ENCODE results near the gene SPP2. TPM values are rescaled to one million over a fixed set of nuclear protein-coding genes. Genes with fewer than 3 reads are reported as not detected.
A peak's percentile ranks its signal among the peaks of the same experiment; 100 is the strongest.

The SPP2 gene
- total RNA-seq, 1 experiment from 2014 or later = 0.14 TPM

DNA sequence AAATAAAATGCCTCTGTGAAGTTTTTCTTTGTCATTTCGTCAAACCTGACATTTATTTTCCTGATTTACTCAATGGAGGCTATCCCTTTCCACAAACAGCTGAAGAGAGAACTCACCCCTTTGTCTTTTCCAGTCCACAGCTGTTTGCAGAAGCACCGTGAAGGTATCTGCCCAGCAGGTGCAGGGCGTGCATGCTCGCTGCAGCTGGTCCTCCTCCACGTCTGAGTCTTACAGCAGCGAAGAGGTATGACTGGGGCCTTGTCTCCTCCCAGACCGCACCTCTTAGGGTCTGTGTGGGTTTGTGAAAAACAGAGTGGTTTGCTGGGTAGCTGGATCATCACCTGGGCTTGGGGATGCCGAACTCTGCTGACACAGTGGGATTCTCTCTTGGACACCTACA, 9.7 kb downstream of the SPP2 start:
- Histone ChIP-seq H3K9me3 (replicated peaks) (no peaks in the 10 kb centered on the region), H3K27ac (no peak overlapping the region), H3K4me1 (no peaks in the 10 kb centered on the region; the same call in 1 of the 2 replicates), H3K27me3 (no peaks in the 10 kb centered on the region), H3K36me3 (no peaks in the 10 kb centered on the region), H3K4me3 (no peak overlapping the region)
- peak; percentile 51 to 69 for DNase-seq

DNA sequence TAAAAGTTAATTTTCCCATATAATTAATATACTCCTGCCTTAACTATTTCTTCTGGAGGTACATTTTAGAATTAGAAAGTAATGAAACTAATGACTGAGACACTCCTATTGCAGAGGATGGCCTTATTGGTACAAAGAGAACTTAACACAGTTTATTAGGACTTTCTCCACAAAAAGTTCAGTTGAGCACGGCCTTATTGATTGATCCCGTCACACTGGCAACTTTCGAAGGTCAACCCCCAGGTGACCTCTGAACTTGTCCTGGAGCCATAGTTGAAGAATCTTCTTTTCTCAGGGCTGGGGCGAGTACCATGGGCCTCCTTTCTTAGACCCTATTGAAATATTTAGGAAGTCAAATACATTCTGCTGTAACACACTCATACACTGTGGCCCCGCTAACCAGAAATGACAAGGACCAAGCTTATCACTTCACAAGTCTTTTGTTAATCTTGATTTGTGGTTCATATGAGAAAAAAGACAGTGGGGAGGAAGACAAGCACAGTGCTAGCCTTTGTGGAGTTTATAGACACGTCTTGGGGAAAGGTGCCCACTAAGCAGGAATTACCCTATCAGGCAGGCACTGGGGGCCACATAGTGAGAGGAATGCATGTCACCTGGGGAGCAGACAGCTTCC, 11.2 kb downstream of the SPP2 start:
- no peaks in the 10 kb centered on the region for H3K36me3 ChIP-seq
- H3K9me3 ChIP-seq (replicated peaks) = no peaks in the 10 kb centered on the region

DNA sequence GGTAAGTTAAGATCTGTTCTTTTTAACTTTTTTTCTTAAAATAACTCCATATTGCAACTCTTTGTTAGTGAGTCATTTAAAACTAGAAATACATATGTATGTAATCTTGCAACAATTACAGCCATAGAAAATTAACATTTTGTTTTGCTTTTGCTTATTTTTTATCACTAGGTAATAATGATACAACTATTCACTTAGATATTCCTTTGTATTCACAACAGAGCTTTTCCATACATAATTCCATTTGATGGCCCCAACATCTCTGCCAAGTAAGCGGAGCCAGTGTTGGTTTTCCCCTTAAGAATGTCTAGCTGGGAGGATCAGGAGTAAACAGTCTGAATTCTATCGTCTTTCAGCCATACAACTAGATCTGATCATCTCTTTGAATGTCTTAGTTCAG, 16.1 kb downstream of the SPP2 start:
- Histone ChIP-seq H3K4me1 (no peaks in the 10 kb centered on the region), H3K4me3 (no peak overlapping the region), H3K36me3 (no peaks in the 10 kb centered on the region), H3K27me3 (no peaks in the 10 kb centered on the region), H3K27ac (no peak overlapping the region), H3K9me3 (replicated peaks) (0 out of 2 replicates have a peak, but pooled peaks cover 2% of the 10 kb centered on the region)
- DNase-seq = no peak

More for the DNA sequence above, 11.2 kb downstream of the SPP2 start:
- no peaks in the 10 kb centered on the region; the same call in 1 of the 2 replicates for H3K4me1 ChIP-seq
- no peak overlapping the region for H3K4me3 ChIP-seq
- no peak for DNase-seq
- no peak overlapping the region for H3K27ac ChIP-seq
- no peaks in the 10 kb centered on the region for H3K27me3 ChIP-seq

DNA sequence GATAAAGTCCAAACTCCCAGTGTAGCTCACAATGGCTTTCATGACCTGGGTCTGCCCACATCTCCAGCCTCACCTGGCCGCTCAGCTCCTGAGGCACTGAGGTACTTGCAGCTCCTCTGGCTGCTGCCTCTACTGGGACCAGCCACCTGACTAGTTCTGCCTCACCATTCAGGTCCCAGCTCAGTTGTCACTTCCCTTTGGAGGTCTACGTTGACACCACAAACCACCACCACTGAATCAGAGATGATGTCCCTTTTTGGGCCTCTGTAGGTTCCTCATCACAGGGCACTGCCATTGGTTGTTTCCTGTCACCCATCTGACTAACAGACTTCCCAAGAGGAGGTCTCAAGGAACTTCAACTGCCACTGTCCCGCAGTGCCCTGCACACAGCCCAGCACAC, 21.2 kb downstream of the SPP2 start:
- H3K4me1 ChIP-seq = peaks cover 19% of the 10 kb centered on the region

DNA sequence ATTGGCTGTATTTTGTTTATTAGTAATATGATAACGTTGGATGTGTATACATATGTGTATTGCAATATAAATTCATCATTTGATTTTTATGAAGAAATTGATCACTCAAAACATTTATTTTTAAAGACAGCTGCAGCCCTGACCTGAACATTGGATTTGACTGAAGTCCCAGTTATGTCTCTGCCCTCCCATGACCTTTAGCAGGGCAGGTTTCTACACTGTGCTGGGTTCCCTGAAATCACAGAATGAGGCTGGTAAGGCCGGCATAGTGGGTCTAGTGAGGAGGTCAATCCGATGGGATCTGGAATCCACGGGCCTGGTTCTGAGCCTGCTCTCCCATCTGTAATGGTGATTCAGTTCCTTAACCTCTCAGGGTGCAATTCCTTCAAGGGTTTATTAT, 22.0 kb downstream of the SPP2 start:
- H3K27me3 ChIP-seq = no peaks in the 10 kb centered on the region
- no peak for DNase-seq

More for the DNA sequence above, 21.2 kb downstream of the SPP2 start:
- DNase-seq = no peak
- Histone ChIP-seq H3K27me3 (no peaks in the 10 kb centered on the region), H3K4me3 (no peak overlapping the region), H3K36me3 (no peaks in the 10 kb centered on the region), H3K27ac (no peak overlapping the region), H3K9me3 (replicated peaks) (0 out of 2 replicates have a peak, but pooled peaks cover 2% of the 10 kb centered on the region)

DNA sequence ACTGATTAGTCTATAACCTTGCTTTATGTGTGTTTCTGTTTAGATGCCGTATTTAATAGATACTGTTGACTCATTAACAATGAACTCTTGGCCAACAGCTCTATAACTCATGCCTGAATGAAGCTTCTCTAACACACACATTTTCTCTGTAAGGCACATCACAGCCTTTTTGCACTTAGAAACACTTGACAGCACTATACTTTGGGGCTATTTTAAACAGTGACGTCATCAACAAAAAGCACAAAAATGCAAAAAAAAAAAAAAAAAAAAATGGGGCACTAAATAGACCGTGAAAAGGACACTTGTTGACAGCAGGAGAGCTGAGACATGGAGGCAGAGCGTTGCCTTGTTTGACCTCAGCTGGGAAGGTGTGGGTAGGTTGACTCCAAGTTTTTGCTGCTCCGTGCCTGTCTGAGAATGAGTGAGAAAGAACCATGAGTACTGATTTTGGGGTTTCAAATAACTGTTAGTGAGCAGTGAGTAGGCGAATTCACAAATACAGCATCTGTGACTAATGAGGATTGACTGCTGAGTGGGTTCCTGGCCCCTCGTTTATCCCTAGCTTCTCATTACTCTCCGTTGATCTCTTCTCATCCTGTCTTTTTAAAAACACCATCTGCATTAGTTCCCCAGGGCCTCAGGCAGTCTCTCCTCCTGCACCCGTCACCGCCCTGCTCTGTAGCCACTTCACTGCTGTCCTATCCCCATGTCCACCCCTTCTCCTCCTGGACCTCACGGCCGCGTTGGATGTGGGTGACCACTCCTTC, 24.4 kb downstream of the SPP2 start:
- no peaks in the 10 kb centered on the region for H3K9me3 ChIP-seq (replicated peaks)
- H3K27ac ChIP-seq = peak overlapping the region; percentile 85
- peaks cover 19% of the 10 kb centered on the region for H3K4me1 ChIP-seq
- H3K27me3 ChIP-seq = no peaks in the 10 kb centered on the region
- DNase-seq = peak; percentile 57 to 81
- H3K4me3 ChIP-seq = peak overlapping the region; percentile 9
- no peaks in the 10 kb centered on the region for H3K36me3 ChIP-seq

More for the DNA sequence above, 22.0 kb downstream of the SPP2 start:
- H3K4me1 ChIP-seq = peaks cover 19% of the 10 kb centered on the region
- no peak overlapping the region for H3K4me3 ChIP-seq
- H3K36me3 ChIP-seq = no peaks in the 10 kb centered on the region
- no peak overlapping the region for H3K27ac ChIP-seq
- H3K9me3 ChIP-seq (replicated peaks) = 0 out of 2 replicates have a peak, but pooled peaks cover 2% of the 10 kb centered on the region

DNA sequence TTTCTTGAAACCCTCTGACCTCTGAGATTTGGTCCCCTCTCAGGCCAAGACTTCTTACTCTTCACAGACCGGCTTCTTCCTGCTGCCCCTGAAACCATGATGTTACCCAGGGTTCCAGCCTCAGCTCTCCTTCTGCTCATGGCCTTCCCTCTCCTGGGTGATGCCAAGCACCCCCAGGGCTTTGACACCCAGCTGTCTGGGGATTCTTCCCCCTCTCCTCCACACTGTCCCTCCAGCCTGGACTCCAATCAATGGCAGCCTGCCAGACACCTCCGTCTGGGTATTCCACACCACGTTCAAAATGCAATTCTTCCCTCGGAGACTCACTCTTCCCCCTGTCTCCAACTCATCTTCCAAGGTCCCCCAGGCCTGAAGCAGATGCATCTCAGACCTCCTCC, 25.0 kb downstream of the SPP2 start:
- peak; percentile 54 to 71 for DNase-seq
- Histone ChIP-seq H3K27ac (peak overlapping the region; percentile 85), H3K27me3 (no peaks in the 10 kb centered on the region), H3K4me1 (peaks cover 19% of the 10 kb centered on the region), H3K4me3 (peak overlapping the region; percentile 9), H3K9me3 (replicated peaks) (no peaks in the 10 kb centered on the region), H3K36me3 (no peaks in the 10 kb centered on the region)

DNA sequence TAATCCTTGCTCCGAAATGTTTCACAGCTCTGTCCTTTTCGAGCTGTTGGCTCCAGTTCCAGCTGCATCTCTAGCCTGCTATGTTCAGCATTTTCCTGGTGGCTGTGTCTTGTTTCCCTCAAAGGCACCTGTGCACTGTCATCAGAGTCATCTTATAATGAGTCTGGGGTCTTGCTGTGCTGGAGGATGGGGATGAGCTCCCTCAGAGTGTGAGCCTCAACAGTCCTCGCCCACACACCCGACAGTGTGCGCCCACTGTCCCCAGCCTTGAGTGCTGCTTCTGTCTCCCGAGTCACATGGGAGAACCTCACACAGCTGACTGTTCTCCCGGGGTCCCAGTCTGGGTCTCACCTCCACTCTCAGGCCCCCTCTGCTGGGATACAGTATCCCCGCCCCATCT, 25.4 kb downstream of the SPP2 start:
- Histone ChIP-seq H3K27ac (peak overlapping the region; percentile 85), H3K36me3 (no peaks in the 10 kb centered on the region), H3K4me3 (no peak overlapping the region), H3K9me3 (replicated peaks) (0 out of 2 replicates have a peak, but pooled peaks cover 3% of the 10 kb centered on the region), H3K27me3 (no peaks in the 10 kb centered on the region), H3K4me1 (peaks cover 19% of the 10 kb centered on the region)
- DNase-seq = no peak

DNA sequence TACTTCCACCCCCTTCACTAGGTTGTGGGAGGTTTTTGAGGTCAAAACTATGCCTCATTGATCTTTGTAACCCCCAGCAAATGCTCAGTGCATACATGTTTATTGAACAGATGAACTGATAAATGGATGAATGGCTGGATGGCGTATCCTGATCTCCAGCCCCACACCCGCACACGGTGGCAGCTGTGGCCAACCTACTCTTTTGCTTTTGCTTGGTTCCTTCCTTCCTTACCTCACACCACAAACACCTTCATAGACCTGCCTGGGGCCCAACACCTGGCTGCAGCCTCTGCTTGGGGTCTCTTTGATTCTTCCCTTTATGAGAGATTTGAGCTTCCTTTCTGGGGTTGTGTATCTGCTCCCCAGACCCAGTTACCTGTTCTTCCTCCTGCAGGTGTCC, 25.9 kb downstream of the SPP2 start:
- H3K36me3 ChIP-seq = no peaks in the 10 kb centered on the region
- H3K4me1 ChIP-seq = peaks cover 19% of the 10 kb centered on the region
- DNase-seq = no peak
- no peaks in the 10 kb centered on the region for H3K27me3 ChIP-seq
- H3K4me3 ChIP-seq = no peak overlapping the region
- no peak overlapping the region for H3K27ac ChIP-seq
- 0 out of 2 replicates have a peak, but pooled peaks cover 3% of the 10 kb centered on the region for H3K9me3 ChIP-seq (replicated peaks)

DNA sequence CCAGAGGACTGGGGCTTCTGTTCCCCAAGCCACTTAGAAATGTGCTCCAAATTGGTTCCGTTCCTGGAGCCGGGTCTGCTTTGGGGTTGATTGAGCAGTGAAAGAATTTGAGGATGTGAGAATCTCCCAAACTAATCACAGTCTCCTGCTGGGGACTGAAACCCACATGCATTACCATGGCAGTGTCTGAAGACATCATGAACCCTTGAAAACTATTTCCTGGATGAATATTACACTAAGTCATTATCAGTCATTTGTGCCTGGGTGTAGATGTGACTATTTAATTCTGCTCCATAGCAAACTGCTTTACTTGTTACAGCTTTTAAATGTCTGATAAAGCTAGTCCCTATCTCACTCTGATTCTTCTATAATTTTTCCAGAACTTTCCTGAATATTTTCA, 27.6 kb downstream of the SPP2 start:
- Histone ChIP-seq H3K9me3 (replicated peaks) (0 out of 2 replicates have a peak, but pooled peaks cover 3% of the 10 kb centered on the region), H3K36me3 (no peaks in the 10 kb centered on the region), H3K27me3 (no peaks in the 10 kb centered on the region), H3K4me1 (peaks cover 19% of the 10 kb centered on the region), H3K27ac (no peak overlapping the region), H3K4me3 (no peak overlapping the region)
- DNase-seq = no peak

DNA sequence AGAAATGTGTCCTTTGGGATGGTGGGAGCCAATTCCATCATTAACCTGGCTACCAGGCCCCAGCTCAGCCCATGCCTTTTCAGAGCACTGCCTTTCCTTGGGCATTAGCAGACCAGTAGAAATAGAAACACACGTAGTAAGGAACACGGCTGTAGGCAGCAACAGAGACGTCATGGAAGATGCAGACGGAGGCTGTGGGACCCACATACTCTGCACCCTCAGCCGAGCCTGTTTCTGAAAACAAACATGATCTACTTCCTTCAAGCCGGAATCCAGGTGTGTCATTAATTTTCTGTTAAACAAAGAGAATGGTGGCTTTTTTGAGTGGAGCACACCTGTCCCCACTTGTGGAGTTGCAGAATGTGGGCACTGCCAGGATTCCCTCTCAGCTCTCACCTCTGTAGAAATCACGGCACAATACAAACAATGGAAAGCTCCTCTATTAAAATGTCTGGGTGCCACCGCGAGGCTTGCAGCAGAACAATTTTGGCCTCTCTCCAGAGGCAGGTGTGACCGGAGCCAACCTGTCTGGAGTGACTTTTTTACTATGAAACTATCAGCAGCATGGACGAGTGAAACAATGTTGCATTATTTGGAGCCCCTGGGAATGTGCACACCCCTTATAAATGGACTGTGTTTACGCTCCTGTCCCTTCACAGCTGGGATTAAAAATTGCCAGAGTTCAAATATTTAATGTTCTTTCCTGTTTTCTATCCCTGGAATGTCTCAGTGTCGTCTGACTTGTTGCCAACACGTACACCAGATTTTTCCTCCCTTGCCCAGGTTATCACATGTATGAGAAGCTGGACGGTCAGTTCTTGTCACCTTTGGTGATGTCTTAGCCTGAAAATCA, 31.7 kb downstream of the SPP2 start:
- Histone ChIP-seq H3K27ac (no peak overlapping the region), H3K4me1 (no peaks in the 10 kb centered on the region), H3K9me3 (replicated peaks) (0 out of 2 replicates have a peak, but pooled peaks cover 3% of the 10 kb centered on the region), H3K27me3 (no peaks in the 10 kb centered on the region), H3K4me3 (no peak overlapping the region), H3K36me3 (no peaks in the 10 kb centered on the region)
- DNase-seq = no peak

DNA sequence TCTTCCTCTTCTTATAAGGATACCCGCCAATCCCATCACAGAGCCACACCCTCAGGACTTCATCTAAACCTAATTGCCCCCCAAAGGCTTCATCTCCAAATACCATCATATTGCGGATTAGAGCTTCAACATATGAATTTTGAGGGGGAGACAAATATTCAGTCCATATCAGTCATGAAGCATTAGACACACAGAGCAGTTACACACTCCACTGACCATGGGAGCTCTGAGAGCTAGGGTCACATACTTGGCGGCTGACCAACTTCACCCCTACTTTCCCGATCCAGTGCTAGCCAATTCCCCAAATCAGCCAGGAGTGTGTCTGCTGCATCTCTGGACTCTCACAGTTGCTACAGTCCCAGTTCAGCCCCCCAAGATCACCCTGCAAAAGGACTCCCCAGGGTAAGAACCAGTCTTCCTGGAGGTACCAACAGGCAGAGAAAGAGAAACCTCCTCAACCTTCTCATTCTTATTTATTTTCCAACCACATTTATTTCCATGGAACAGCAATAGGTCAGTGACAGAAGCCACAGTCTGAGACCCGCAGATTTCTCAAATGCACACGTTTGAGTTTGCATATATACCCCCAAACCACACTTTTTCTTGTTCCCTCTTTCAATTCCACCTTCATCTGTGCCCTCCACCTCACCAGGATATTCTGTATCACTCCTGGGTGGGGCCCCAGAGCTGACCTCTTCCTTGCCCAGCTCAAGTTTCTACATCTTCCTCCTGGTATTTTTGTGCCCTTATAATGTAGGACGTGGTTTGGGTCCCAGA, 33.3 kb downstream of the SPP2 start:
- Histone ChIP-seq H3K27me3 (no peaks in the 10 kb centered on the region), H3K36me3 (no peaks in the 10 kb centered on the region), H3K4me1 (no peaks in the 10 kb centered on the region), H3K9me3 (replicated peaks) (0 out of 2 replicates have a peak, but pooled peaks cover 3% of the 10 kb centered on the region), H3K27ac (no peak overlapping the region), H3K4me3 (no peak overlapping the region)
- no peak for DNase-seq

DNA sequence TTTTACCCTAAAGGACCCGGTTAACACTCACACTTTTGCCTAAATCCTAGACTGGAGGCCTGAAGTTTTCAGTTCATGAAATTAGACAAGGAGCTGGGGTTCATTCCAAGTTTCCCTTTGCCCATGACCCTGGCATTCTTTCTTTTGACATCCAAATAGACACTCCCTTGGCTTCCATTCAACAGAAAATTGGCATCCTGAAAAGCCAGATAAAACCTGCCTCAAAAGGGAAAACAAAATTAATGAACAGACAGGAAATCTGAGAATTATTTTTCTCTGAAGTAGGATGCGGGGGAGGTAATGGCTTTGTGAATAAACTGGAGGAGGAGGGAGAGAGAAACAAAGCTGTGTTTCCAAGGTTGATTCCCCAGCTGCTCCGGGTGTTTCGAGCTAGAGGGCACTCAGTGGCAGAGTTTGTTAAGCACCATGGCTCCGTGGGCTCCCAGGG, 41.0 kb downstream of the SPP2 start:
- DNase-seq = peak in 1 of 2 experiments; percentile 9
- H3K27me3 ChIP-seq = no peaks in the 10 kb centered on the region
- no peaks in the 10 kb centered on the region for H3K36me3 ChIP-seq
- H3K4me3 ChIP-seq = no peak overlapping the region
- no peaks in the 10 kb centered on the region for H3K4me1 ChIP-seq
- no peak overlapping the region for H3K27ac ChIP-seq
- no peaks in the 10 kb centered on the region for H3K9me3 ChIP-seq (replicated peaks)

DNA sequence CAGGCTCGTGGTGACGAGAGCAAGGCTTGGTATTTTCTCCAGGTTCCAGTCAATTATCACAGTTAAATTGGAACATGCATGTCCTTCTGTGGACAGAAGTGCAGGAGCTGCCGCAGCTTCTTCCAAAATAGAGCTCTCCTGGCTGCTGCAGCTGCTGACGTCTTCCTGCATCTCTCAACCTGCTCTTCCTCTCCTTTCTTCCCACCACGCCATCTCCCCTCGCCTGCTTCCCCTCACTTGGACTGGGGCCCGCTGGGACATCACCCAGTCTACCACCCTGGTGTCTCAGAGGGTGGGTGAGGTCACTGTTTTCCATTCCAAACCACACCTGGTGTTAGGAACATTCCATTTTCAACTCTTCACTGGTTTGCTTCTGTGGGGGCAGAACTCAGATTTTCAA, 41.4 kb downstream of the SPP2 start:
- Histone ChIP-seq H3K9me3 (replicated peaks) (no peaks in the 10 kb centered on the region), H3K27me3 (no peaks in the 10 kb centered on the region), H3K36me3 (no peaks in the 10 kb centered on the region), H3K4me3 (no peak overlapping the region), H3K27ac (no peak overlapping the region), H3K4me1 (no peaks in the 10 kb centered on the region)
- DNase-seq = peak in 1 of 2 experiments; percentile 20
